Mesothelial cell of epicardium (in vitro differentiated cells): ENCODE results near the gene SEC61B. TPM values are rescaled to one million over a fixed set of nuclear protein-coding genes. Genes with fewer than 3 reads are reported as not detected.
"Not testable (repeated sequence)": the region's sequence is repeated elsewhere in the genome, so short reads cannot be mapped to it uniquely, and the experiment has no call there.

Experiments
- DNase-seq, 2 experiments: peaks; one replicate each; pipeline ENCODE4 v3.0.0; 2021; ENCODE audit warnings: low spot score in 2 of 2; ENCODE audit not compliant: unreplicated experiment in 2 of 2
- H3K27ac Mint-ChIP-seq: 2 replicates; pipeline ENCODE4 v1.8.0; 2021; ENCODE audit warnings: mixed read lengths
- H3K27me3 Mint-ChIP-seq: 2 replicates; pipeline ENCODE4 v1.8.0; 2021; ENCODE audit warnings: low read depth, mixed read lengths
- H3K36me3 Mint-ChIP-seq: 2 replicates; pipeline ENCODE4 v1.8.0; 2021; ENCODE audit warnings: mixed read lengths
- H3K4me1 Mint-ChIP-seq: 2 replicates; pipeline ENCODE4 v1.8.0; 2021; ENCODE audit warnings: mixed read lengths
- H3K4me3 Mint-ChIP-seq: 2 replicates; pipeline ENCODE4 v1.8.0; 2021; ENCODE audit warnings: mild to moderate bottlenecking, moderate library complexity, mixed read lengths
- H3K9me3 Mint-ChIP-seq: 2 replicates; pipeline ENCODE4 v1.8.0; 2021; ENCODE audit warnings: mixed read lengths
- total RNA-seq: library from RNA; stranded (reverse); gene quantifications from 3 replicates; pipeline ENCODE4 v1.2.1, GENCODE V29; 2021
- TF ChIP-seq, protein P1 (sequence below): fragments of 200-600 bp; sonication (generic); IDR thresholded peaks from one replicate; pipeline ENCODE4 v1.5.0; 2021; ENCODE audit warnings: antibody characterized with exemption; ENCODE audit not compliant: unreplicated experiment

The SEC61B gene
- total RNA-seq, 1 donor from 2014 or later: 132 TPM

DNA sequence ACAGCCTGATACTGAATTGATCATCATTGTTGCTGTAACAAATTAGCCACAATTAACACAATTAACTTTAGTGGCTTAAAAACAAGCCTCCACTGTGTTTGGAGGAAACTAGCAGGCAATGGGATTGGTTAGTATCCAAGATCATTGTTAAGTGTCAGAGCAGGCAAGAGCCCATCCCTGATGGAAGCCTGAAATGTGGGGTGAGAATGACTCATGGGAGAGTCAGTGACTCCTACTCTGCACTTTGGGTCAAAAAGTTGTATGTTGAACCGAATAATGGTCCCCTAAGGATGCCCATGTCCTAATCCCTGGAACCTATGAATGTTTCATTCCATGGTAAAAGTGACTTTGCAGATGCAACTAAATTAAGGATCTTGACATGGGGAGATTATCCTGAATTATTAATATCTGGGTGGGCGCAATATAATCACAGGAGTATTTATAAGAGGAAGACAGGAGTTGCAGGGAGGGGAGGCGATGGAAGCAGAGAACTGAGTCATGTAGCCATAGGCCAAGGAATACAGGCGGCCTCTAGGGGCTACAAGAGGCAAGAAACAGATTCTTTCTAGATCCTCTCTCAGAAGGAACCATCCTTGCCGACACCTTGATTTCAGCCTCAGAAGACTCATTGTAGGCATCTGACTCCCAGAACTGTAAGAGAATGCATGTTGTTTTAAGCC lies 29.2 kb upstream of the SEC61B start:
- no peak overlapping the region for H3K27ac Mint-ChIP-seq
- H3K9me3 Mint-ChIP-seq: no peaks in the 10 kb centered on the region
- no peaks in the 10 kb centered on the region for H3K36me3 Mint-ChIP-seq
- no peak for DNase-seq
- no peak overlapping the region for H3K4me3 Mint-ChIP-seq
- TF ChIP-seq, protein P1, sequence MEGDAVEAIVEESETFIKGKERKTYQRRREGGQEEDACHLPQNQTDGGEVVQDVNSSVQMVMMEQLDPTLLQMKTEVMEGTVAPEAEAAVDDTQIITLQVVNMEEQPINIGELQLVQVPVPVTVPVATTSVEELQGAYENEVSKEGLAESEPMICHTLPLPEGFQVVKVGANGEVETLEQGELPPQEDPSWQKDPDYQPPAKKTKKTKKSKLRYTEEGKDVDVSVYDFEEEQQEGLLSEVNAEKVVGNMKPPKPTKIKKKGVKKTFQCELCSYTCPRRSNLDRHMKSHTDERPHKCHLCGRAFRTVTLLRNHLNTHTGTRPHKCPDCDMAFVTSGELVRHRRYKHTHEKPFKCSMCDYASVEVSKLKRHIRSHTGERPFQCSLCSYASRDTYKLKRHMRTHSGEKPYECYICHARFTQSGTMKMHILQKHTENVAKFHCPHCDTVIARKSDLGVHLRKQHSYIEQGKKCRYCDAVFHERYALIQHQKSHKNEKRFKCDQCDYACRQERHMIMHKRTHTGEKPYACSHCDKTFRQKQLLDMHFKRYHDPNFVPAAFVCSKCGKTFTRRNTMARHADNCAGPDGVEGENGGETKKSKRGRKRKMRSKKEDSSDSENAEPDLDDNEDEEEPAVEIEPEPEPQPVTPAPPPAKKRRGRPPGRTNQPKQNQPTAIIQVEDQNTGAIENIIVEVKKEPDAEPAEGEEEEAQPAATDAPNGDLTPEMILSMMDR: no peak
- H3K27me3 Mint-ChIP-seq: peaks cover 41% of the 10 kb centered on the region
- H3K4me1 Mint-ChIP-seq: no peaks in the 10 kb centered on the region

DNA sequence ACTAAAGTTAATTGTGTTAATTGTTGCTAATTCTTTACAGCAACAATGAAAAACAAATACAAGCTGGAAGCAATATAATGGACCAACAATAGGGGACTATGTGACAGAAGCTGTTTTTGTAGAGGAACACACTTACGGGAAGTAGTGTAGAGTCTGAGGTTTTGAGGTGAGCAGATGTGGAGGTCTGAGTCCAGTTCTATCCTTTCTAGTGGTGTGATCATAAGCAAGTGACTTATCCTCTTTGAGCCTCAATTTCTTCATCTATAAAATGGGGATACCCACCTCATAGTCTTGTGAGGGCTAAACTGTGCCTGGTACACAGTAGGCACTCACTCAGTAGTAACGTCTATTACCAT lies 28.6 kb upstream of the SEC61B start:
- Mint-ChIP-seq H3K9me3 (no peaks in the 10 kb centered on the region), H3K36me3 (no peaks in the 10 kb centered on the region), H3K27me3 (peaks cover 37% of the 10 kb centered on the region), H3K4me1 (no peaks in the 10 kb centered on the region), H3K4me3 (no peak overlapping the region), H3K27ac (no peak overlapping the region)
- DNase-seq: no peak
- TF ChIP-seq, protein P1: no peak

DNA sequence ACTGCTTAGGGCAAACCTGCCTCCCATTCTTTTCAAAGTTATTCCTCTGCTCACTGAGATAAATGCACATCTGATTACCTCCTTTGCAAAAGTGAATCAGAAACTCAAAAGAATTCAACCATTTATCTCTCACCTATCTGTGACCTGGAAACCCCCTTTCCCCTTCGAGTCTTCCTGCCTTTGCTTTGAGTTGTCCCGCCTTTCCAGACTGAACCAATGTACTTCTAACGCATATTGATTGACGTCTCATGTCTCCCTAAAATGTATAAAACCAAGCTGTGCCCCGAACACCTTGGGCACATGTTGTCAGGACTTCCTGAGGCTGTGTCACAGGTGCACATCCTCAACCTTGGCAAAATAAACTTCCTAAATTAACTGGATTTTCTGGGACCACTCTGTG lies 25.6 kb upstream of the SEC61B start:
- H3K4me3 Mint-ChIP-seq, H3K27ac Mint-ChIP-seq, DNase-seq, H3K9me3 Mint-ChIP-seq, H3K36me3 Mint-ChIP-seq, H3K4me1 Mint-ChIP-seq: not testable (repeated sequence)
- H3K27me3 Mint-ChIP-seq: peaks cover 19% of the 10 kb centered on the region

DNA sequence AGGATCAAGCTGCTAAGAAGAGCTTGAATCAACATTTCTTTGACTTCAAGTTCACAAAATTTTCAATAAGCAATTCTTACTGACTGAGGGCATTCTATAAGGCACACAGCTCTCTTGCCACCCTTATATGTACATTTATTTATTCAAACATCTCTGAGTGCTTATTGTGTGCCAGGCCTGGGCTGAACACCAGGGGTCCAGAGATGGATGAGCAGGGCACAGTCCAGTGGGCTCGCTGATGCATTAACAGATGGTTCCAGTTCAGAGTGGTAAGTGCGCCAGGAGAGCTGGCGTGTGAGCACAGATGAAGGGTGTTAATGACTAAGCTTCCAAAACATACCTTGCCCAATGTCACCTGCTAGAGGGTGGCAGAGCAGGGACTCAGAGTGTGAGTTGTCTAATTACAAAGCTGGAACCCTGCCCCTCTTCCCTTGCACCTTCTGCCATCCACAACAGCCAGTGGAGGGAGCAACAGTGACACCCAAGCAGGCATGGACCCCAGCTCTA lies 24.9 kb upstream of the SEC61B start:
- no peak for DNase-seq
- Mint-ChIP-seq H3K27me3 (peaks cover 15% of the 10 kb centered on the region), H3K27ac (no peak overlapping the region), H3K9me3 (no peaks in the 10 kb centered on the region), H3K36me3 (no peaks in the 10 kb centered on the region), H3K4me1 (no peaks in the 10 kb centered on the region), H3K4me3 (no peak overlapping the region)
- TF ChIP-seq, protein P1: peak; percentile 13

DNA sequence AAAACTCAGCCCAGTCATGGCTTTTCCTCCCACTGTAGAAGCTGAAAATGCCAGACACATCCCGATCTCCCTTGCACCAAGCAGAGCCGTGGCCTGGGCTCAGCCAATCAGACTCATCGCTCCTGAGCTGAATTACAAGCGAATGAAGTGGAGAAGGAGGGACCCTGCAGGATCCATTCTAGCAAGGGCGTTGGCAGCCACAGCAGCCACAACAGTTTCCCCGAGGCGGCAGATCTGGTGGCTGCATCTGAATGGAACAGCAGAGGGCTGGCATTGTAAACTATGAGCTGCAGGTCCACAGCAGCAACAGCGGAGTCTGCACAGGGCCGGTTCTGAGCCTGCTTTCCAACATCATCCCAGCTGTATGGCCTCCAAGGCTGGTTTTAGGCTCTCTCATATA lies 24.1 kb upstream of the SEC61B start:
- no peaks in the 10 kb centered on the region for H3K36me3 Mint-ChIP-seq
- H3K4me1 Mint-ChIP-seq: no peaks in the 10 kb centered on the region
- no peak overlapping the region for H3K4me3 Mint-ChIP-seq
- H3K9me3 Mint-ChIP-seq: no peaks in the 10 kb centered on the region
- TF ChIP-seq, protein P1: no peak
- no peak for DNase-seq
- peaks cover 11% of the 10 kb centered on the region for H3K27me3 Mint-ChIP-seq
- no peak overlapping the region for H3K27ac Mint-ChIP-seq

DNA sequence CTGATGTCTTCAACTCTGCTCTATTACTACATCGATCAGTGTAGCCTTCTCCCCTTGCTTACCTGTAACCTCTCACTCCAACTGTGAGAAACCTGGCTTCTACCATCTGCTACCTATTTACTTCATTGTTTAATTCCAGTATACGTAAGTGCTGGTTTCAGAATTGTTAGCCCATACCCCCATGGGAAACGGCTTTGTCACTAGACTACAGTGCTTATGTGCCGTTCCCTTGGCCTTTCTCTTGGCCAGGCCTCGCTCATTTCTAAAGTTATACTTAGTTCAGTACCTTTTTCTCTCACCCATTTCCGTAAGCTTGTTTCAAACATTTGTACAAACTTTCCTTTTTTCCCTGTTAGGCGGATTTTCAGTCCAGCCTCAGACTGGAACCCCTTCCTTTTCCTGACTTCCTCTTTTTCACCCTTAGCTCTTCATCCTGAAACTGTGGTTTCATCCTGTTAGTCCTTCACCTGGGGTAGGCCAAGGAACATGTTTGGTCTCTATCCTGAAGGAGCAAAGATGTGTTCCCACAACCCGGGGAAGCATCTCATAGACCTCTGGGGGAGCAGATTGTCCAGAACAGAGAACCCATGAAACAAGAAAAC lies 22.0 kb upstream of the SEC61B start:
- no peak for DNase-seq
- Mint-ChIP-seq H3K27ac (no peak overlapping the region), H3K4me1 (no peaks in the 10 kb centered on the region), H3K36me3 (no peaks in the 10 kb centered on the region), H3K9me3 (no peaks in the 10 kb centered on the region), H3K4me3 (no peak overlapping the region), H3K27me3 (peaks cover 2% of the 10 kb centered on the region)
- TF ChIP-seq, protein P1: no peak
